Thoracic aorta (tissue), 2 donors: ENCODE data around the gene PPP2R2D. TPM values are rescaled to one million over a fixed set of nuclear protein-coding genes. Genes with fewer than 3 reads are reported as not detected.

Source experiments
- ATAC-seq: fragments of 150-250 bp; one replicate; pipeline ENCODE4 v1.8.0; 2017; ENCODE audit warnings: low read depth; ENCODE audit not compliant: insufficient number of reproducible peaks, low FRiP score
- DNase-seq: peaks from one replicate; pipeline ENCODE4 v3.0.0-alpha.2; 2020; ENCODE audit warnings: low spot score
- H3K27ac ChIP-seq, 2 donors: fragments of 200-600 bp; sonication (generic); 1 replicate in 1 of 2; 2 replicates in 1 of 2; pipeline ENCODE4 v1.5.1; 2016; ENCODE audit warnings: mild to moderate bottlenecking in 2 of 2, moderate library complexity in 2 of 2
- H3K27me3 ChIP-seq: fragments of 200-600 bp; sonication (generic); replicated peaks from 2 replicates; pipeline ENCODE4 v1.6.0; 2016; ENCODE audit warnings: mild to moderate bottlenecking; ENCODE audit not compliant: insufficient read depth
- H3K36me3 ChIP-seq: fragments of 200-600 bp; sonication (generic); one replicate; pipeline ENCODE4 v1.5.1; 2016
- H3K4me1 ChIP-seq, 2 donors: fragments of 200-600 bp; sonication (generic); 1 replicate in 1 of 2; 2 replicates in 1 of 2; pipeline versions ENCODE4 v1.5.1 to v1.6.0; 2016; ENCODE audit warnings: low read depth in 2 of 2, mild to moderate bottlenecking in 1 of 2; ENCODE audit not compliant: control insufficient read depth in 1 of 2
- H3K4me3 ChIP-seq: fragments of 200-600 bp; sonication (generic); 2 replicates; pipeline ENCODE4 v1.5.1; 2016; ENCODE audit warnings: mild to moderate bottlenecking
- H3K9me3 ChIP-seq: fragments of 200-600 bp; sonication (generic); 2 replicates; pipeline ENCODE4 v1.5.1; 2016
- total RNA-seq, 2 donors: library from RNA; depleted of rRNA; stranded (reverse); fragments of >200 nt; gene quantifications; one replicate each; pipeline versions ENCODE4 v1.1.0 to v1.2.3, GENCODE V29; 2016
- TF ChIP-seq, protein P1 (sequence below): fragments of 200-600 bp; sonication (generic); IDR thresholded peaks from one replicate; pipeline ENCODE4 v1.5.1; 2019; ENCODE audit warnings: antibody characterized with exemption

Gene PPP2R2D
- total RNA-seq, 2 donors from 2014 or later: 23.0 to 34.1 TPM

DNA sequence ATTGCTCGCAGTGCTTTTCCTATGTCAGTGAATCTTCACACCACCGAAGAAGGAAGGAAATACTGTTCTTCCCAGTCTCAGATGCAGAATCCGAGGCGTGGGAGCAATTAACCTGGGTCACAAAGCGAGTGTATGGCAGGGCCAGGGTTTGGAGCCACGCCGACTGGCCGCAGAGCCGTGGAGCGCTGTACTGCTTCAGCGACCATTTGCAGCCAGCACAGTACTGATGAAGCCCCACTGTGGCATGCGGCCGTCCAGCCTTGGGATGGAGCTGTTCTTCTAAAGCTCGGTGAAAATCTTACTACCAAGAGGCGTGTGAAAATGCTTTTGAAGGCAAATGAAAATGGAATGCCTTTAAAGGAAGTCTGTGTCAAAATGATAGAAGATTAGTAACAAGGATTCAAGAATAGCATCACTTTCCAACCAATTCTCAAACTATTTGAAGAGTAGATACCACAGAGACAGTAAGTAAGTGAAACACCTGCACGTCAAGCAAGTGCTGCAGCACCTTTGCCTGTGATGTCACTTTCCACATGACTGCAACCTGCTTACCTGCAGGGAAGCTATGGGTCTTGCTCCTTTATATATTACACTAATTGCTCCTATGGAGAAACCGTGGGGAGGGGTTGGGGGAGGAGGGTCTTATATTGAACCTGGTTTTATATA is 4.9 kb downstream of the PPP2R2D start:
- TF ChIP-seq, protein P1, sequence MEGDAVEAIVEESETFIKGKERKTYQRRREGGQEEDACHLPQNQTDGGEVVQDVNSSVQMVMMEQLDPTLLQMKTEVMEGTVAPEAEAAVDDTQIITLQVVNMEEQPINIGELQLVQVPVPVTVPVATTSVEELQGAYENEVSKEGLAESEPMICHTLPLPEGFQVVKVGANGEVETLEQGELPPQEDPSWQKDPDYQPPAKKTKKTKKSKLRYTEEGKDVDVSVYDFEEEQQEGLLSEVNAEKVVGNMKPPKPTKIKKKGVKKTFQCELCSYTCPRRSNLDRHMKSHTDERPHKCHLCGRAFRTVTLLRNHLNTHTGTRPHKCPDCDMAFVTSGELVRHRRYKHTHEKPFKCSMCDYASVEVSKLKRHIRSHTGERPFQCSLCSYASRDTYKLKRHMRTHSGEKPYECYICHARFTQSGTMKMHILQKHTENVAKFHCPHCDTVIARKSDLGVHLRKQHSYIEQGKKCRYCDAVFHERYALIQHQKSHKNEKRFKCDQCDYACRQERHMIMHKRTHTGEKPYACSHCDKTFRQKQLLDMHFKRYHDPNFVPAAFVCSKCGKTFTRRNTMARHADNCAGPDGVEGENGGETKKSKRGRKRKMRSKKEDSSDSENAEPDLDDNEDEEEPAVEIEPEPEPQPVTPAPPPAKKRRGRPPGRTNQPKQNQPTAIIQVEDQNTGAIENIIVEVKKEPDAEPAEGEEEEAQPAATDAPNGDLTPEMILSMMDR: no peak
- Histone ChIP-seq H3K36me3 (no peaks in the 10 kb centered on the region), H3K27ac (no peak overlapping the region), H3K27me3 (no peaks in the 10 kb centered on the region), H3K9me3 (no peaks in the 10 kb centered on the region), H3K4me1 (peaks cover 12 to 34% of the 10 kb centered on the region in 2 donors), H3K4me3 (no peak overlapping the region)
- DNase-seq (no peak), ATAC-seq (no peak)

DNA sequence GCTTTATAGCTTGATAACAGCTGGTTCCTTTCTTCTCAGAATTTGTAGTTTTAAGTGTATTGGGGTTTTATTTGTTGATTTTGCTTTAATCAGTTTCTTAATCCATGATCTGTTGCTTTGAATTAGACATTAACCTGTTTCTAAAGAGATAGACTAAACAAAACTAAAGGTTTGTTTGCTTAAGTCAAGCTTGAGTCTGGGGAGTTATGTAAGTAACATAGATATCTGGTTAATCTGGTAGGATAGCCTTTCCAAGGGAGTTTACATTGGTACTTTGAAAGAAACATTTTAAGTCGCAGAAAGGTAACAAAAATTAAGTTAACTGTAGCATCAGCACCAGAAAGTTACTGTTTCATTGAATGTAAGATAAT is 5.4 kb downstream of the PPP2R2D start:
- TF ChIP-seq, protein P1: no peak
- Histone ChIP-seq H3K9me3 (no peaks in the 10 kb centered on the region), H3K4me1 (peaks cover 12 to 34% of the 10 kb centered on the region in 2 donors), H3K27me3 (no peaks in the 10 kb centered on the region), H3K36me3 (no peaks in the 10 kb centered on the region), H3K27ac (no peak overlapping the region), H3K4me3 (no peak overlapping the region)
- ATAC-seq (no peak), DNase-seq (no peak)

DNA sequence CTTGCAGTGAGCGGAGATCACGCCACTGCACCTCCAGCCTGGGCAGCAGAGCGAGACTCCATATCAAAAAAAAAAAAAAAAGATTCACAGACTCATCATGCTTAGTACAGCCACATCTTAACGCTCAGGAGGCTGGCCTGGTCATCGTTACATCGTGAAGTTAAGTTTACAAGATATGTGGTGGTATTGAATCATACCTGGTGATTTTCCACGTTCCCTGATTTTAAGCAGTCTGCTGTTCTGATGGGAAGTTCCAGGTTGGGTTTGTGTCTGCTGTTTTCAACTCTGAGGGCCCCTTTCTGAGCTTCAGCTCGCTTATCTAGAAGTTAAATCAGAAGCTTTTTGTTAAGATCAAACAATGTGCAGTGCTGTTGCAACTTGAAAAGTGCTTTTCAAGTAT is 6.9 kb downstream of the PPP2R2D start:
- ATAC-seq (no peak), DNase-seq (no peak)
- H3K27ac ChIP-seq: no peak overlapping the region
- TF ChIP-seq, protein P1: no peak
- H3K4me1 ChIP-seq: peaks cover 2 to 23% of the 10 kb centered on the region in 2 donors
- H3K9me3 ChIP-seq: no peaks in the 10 kb centered on the region
- H3K27me3 ChIP-seq: no peaks in the 10 kb centered on the region
- H3K4me3 ChIP-seq: no peak overlapping the region
- H3K36me3 ChIP-seq: peaks cover 5% of the 10 kb centered on the region

- no peak overlapping the region for H3K27ac ChIP-seq
These were observed 7.3 kb downstream of the PPP2R2D start for GRCh38 chr10:131908151-131908550.

GRCh38 chr10:131909014-131909808 is 8.4 kb downstream of the PPP2R2D start:
- DNase-seq (no peak), ATAC-seq (no peak)
- H3K9me3 ChIP-seq: no peaks in the 10 kb centered on the region
- no peaks in the 10 kb centered on the region for H3K27me3 ChIP-seq
- H3K27ac ChIP-seq: no peak overlapping the region
- TF ChIP-seq, protein P1: no peak
- peaks cover 5% of the 10 kb centered on the region for H3K36me3 ChIP-seq
- H3K4me1 ChIP-seq: peaks cover 0 to 18% of the 10 kb centered on the region in 2 donors
- H3K4me3 ChIP-seq: no peak overlapping the region

More at GRCh38 chr10:131908151-131908550, 7.3 kb downstream of the PPP2R2D start:
- DNase-seq (no peak), ATAC-seq (no peak)
- no peaks in the 10 kb centered on the region for H3K9me3 ChIP-seq
- H3K36me3 ChIP-seq: peaks cover 5% of the 10 kb centered on the region
- no peaks in the 10 kb centered on the region for H3K27me3 ChIP-seq
- peaks cover 0 to 22% of the 10 kb centered on the region in 2 donors for H3K4me1 ChIP-seq
- TF ChIP-seq, protein P1: no peak
- H3K4me3 ChIP-seq: no peak overlapping the region
